HG03521 (cell line): ENCODE data around the gene GIMAP6.
"Not testable (repeated sequence)": the region's sequence is repeated elsewhere in the genome, so short reads cannot be mapped to it uniquely, and the experiment has no call there.

Experiments
- ATAC-seq: cut with Tn5 transposase; IDR thresholded peaks from one replicate; pipeline ENCODE4 v1.9.1; 2021; ENCODE audit warnings: mild to moderate bottlenecking, moderate library complexity; ENCODE audit not compliant: unreplicated experiment

The GIMAP6 gene

DNA sequence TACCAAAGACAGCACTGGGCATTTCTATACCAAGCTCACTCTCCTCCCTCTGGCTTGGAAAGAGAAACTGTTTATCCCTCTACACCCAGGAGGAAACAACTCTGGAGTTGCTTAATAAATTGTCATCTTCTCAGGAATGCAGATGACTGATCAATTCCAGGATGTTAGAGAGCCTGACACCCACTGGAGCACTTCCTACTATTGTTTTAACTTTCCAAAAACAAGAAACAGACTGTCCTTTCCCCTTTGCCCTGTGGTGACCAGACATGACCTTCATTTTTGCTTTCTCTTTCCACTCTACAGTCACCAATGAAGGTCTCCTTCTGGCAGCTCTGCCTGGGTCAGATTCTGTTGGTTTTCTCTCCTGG lies 45.4 kb downstream of the GIMAP6 start:
- ATAC-seq: no peak

DNA sequence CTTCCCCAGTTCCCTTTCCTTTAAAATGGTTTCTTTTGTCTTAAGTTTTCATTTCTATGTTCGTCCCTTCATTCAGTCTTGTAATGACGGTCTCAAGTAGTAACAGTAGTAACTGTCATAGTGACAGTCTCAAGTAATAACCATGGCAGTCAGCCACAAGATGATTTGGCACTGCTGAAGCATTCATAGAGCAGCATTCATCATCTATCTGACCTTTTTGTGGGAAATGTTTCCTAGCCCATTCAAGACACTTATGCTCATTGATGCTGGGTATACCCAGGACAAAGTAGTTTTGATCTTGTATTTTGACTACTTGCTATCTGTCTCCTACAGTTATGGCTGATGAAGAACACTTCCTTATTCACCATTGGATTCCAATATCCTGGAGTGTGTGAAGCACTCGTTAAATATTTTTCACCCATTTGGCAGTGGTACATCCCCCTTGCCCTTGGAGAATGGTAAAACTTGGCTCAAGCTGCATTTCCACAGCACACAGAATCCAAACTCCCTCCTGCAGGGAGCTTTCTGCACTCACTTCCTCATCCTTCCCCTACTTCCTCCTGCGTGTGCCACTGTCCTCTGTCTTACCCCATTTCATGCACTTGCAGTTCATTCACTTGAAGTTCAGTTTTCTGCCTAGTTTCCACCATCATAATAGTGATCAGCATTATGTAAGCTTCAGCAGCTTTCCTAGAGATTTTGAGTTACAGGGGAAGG lies 46.0 kb downstream of the GIMAP6 start:
- ATAC-seq: no peak

DNA sequence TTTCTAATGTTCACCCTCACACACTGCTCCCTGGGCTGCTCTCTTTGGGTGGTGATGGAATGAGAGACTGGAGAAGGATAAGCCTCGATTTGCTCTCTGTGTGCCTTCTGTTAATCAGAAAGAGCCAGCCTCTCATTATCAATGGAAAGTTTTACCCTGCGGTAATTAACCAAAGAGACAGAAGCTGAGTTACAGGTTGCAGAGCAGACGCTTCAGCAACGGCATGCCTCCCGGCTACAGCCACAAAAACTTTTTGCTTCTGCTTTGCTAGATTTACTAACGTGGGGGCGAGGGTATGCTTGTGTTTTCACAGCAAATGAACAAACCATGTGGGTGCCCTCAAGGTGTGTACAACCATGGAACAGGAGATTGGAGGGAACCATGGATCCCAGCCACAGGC lies 47.0 kb downstream of the GIMAP6 start:
- ATAC-seq: no peak

DNA sequence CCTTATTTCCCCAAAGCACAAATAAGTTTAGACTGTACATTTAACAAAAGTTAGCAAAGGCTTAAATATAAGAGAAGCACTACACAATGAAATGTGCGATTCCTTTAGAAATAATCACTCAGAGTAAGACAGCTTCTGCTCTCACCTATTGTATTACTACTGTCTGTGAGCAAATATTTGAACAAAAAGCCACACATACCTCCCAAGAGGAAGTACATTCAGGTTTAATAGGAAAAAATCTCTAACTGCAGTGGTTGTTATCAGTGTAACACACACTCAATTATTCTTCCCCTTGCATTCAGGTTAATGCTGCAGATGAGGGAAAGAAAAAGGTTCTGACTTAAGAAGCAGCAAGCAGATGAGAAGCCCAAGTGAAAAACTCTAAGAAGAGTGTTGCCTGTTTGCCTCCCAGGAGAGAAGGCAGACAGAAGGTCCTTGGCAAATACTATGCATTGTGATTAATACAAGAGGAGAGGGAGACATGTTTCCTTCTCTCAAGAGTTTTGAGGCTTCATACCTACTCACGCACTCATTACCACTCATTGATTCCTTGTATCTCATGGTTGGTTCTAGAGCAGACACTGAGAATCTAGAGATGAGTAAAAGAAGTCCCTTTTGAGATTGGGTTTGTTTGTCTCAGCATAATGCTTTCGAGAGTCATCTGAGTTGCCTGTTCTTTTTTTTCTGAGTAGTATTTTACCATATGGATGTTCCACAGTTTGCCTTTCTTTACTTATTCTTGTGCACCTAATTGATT lies 51.4 kb downstream of the GIMAP6 start:
- ATAC-seq: no peak

DNA sequence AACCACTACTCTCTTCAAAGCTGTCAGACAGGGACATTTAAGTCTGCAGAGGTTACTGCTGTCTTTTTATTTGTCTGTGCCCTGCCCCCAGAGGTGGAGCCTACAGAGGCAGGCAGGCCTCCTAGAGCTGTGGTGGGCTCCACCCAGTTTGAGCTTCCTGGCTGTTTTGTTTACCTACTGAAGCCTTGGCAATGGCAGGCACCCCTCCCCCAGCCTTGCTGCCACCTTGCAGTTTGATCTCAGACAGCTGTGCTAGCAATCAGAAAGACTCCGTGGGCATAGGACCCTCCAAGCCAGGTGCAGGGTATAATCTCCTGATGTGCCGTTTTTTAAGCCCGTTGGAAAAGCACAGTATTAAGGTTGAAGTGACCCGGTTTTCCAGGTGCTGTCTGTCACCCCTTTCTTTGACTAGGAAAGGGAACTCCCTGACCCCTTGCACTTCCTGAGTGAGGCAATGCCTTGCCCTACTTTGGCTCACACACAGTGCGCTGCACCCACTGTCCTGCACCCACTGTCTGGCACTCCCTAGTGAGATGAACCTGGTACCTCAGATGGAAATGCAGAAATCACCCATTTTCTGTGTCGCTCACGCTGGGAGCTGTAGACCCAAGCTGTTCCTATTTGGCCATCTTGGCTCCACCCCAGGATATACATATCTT lies 52.1 kb downstream of the GIMAP6 start:
- not testable (repeated sequence) for ATAC-seq
